ENCODE measurements around the gene GPR32.
"Not testable (repeated sequence)": the region's sequence is repeated elsewhere in the genome, so short reads cannot be mapped to it uniquely, and the experiment has no call there.

- TF ChIP-seq CTCF, POLR2A (IDR thresholded peaks at IDR 0.05): not testable (repeated sequence)
Observed at GRCh38 chr19:50756244-50756643, 14.0 kb upstream of the GPR32 start.

Data from right lobe of liver (tissue), 4 donors.